T-cell (primary cell): ENCODE results near the gene NPAS3. TPM values are rescaled to one million over a fixed set of nuclear protein-coding genes. Genes with fewer than 3 reads are reported as not detected.

Experiments
- ATAC-seq, 4 experiments: fragments of 200-7000 bp in 3 of 4; fragments of 150-1000 bp in 1 of 4; cut with Tn5 transposase; replicated peaks in 1 of 4; 1 replicate in 3 of 4; 2 replicates in 1 of 4; pipeline ENCODE4 v1.10.0; 2021; ENCODE audit warnings: moderate library complexity in 3 of 4, mild to moderate bottlenecking in 2 of 4, moderate number of reproducible peaks in 1 of 4
- CTCF ChIA-PET, 2 donors: fragments of 300-600 bp; sonication (Branson Sonifier 250); formaldehyde crosslinking; loops; one replicate each; lab custom pipeline; 2022; ENCODE audit warnings: antibody characterized with exemption in 2 of 2; lab: Charles Lee
- POLR2A ChIA-PET, 2 donors: fragments of 300-600 bp; sonication (Branson Sonifier 250); formaldehyde crosslinking; loops; one replicate each; lab custom pipeline; 2022; ENCODE audit warnings: antibody characterized with exemption in 2 of 2; lab: Charles Lee
- DNase-seq, 35 experiments: peaks; one replicate each; pipeline versions ENCODE4 v3.0.0 to v3.0.0-alpha.2; 2013 to 2023
- H3K27ac ChIP-seq: one replicate; pipeline ENCODE4 v1.5.1; 2013; ENCODE audit warnings: low read length
- H3K27me3 ChIP-seq, 2 experiments: replicated peaks in 1 of 2; 1 replicate in 1 of 2; 2 replicates in 1 of 2; pipeline versions ENCODE4 v1.6.1 to v1.7.0; 2013; ENCODE audit warnings: low read length in 1 of 2, mixed read lengths in 1 of 2; ENCODE audit not compliant: control insufficient read depth in 2 of 2, insufficient read depth in 2 of 2; ENCODE audit errors: extremely low read depth in 1 of 2
- H3K36me3 ChIP-seq, 2 donors: 1 replicate in 1 of 2; 2 replicates in 1 of 2; pipeline versions ENCODE4 v1.6.1 to v1.7.0; 2013; ENCODE audit warnings: low read length in 1 of 2; ENCODE audit not compliant: control insufficient read depth in 2 of 2, insufficient read depth in 1 of 2; ENCODE audit errors: extremely low read depth in 1 of 2
- H3K4me1 ChIP-seq, 2 experiments: 1 replicate in 1 of 2; 2 replicates in 1 of 2; pipeline versions ENCODE4 v1.6.1 to v1.7.0; 2013; ENCODE audit warnings: low read length in 2 of 2, mixed read lengths in 1 of 2; ENCODE audit not compliant: insufficient read depth in 2 of 2, control insufficient read depth in 1 of 2; ENCODE audit errors: extremely low read depth in 1 of 2
- H3K4me3 ChIP-seq, 2 donors: 1 replicate in 1 of 2; 2 replicates in 1 of 2; pipeline versions ENCODE4 v1.5.1 to v1.7.0; 2013; ENCODE audit warnings: mild to moderate bottlenecking in 2 of 2, low read length in 1 of 2, moderate library complexity in 1 of 2; ENCODE audit not compliant: control insufficient read depth in 1 of 2; ENCODE audit errors: extremely low read depth in 1 of 2
- H3K9me3 ChIP-seq: 2 replicates; pipeline ENCODE4 v1.7.0; 2013
- H3K27ac Mint-ChIP-seq, 2 donors: one replicate each; pipeline ENCODE4 v1.8.0; 2020 to 2021; ENCODE audit warnings: mild to moderate bottlenecking in 2 of 2, mixed read lengths in 2 of 2
- H3K27me3 Mint-ChIP-seq, 2 donors: one replicate each; pipeline ENCODE4 v1.8.0; 2021 to 2022; ENCODE audit warnings: mixed read lengths in 2 of 2
- H3K36me3 Mint-ChIP-seq: one replicate; pipeline ENCODE4 v1.8.0; 2021; ENCODE audit warnings: mixed read lengths
- H3K4me1 Mint-ChIP-seq, 3 donors: one replicate each; pipeline ENCODE4 v1.8.0; 2020 to 2022; ENCODE audit warnings: mixed read lengths in 3 of 3, mild to moderate bottlenecking in 1 of 3
- H3K4me3 Mint-ChIP-seq, 3 donors: one replicate each; pipeline ENCODE4 v1.8.0; 2020 to 2022; ENCODE audit warnings: mild to moderate bottlenecking in 3 of 3, mixed read lengths in 3 of 3, moderate library complexity in 3 of 3
- H3K9me3 Mint-ChIP-seq, 3 donors: one replicate each; pipeline ENCODE4 v1.8.0; 2020 to 2022; ENCODE audit warnings: mixed read lengths in 3 of 3
- WGBS: methylation state at CpG from one replicate; pipeline ENCODE4 v1.1.5; 2013; ENCODE audit warnings: missing lambda C conversion rate; ENCODE audit not compliant: insufficient coverage; 5-methylcytosine and 5-hydroxymethylcytosine counted together
- total RNA-seq, 35 experiments: library from RNA in 6 of 35; stranded (reverse) in 6 of 35; fragments of 120-200 nt in 1 of 35; gene quantifications; one replicate each; pipeline versions ENCODE4 v1.2.1 to v1.2.4 and lab custom pipeline; 2013 to 2026

NPAS3 gene
- total RNA-seq, 5 donors from 2014 or later (not counting 1 experiment from before 2014, with no cell fraction given): 0.10 TPM; not detected in 4

GRCh38 chr14:33375196-33375595 is 436.5 kb downstream of the NPAS3 start:
- no peak overlapping the region for H3K27ac Mint-ChIP-seq
- no peaks in the 10 kb centered on the region for H3K27me3 ChIP-seq
- no peak overlapping the region for H3K4me3 ChIP-seq
- no peak overlapping the region for H3K27ac ChIP-seq
- H3K9me3 ChIP-seq: no peaks in the 10 kb centered on the region
- no peaks in the 10 kb centered on the region for H3K36me3 ChIP-seq
- H3K36me3 Mint-ChIP-seq: no peaks in the 10 kb centered on the region
- ATAC-seq (no peak), DNase-seq (no peak)
- no peaks in the 10 kb centered on the region for H3K27me3 Mint-ChIP-seq
- peaks cover 0 to 8% (median 0%) of the 10 kb centered on the region in 3 donors for H3K9me3 Mint-ChIP-seq
- CTCF ChIA-PET: no interaction called here
- no CpG with 5 or more reads among the region's 2 CpGs for WGBS
- no peak overlapping the region for H3K4me3 Mint-ChIP-seq
- H3K4me1 ChIP-seq: no peaks in the 10 kb centered on the region
- POLR2A ChIA-PET: no interaction called here
- H3K4me1 Mint-ChIP-seq: no peaks in the 10 kb centered on the region

- no peak overlapping the region for H3K4me3 ChIP-seq
- no peaks in the 10 kb centered on the region for H3K36me3 ChIP-seq
- DNase-seq (no peak), ATAC-seq (no peak)
- whole genome bisulfite sequencing: 80% methylated on average over 2 of the region's 4 CpGs
- H3K9me3 ChIP-seq: no peaks in the 10 kb centered on the region
- H3K4me1 ChIP-seq: no peaks in the 10 kb centered on the region
- ChIA-PET POLR2A (no interaction called here), CTCF (no interaction called here)
- H3K27ac Mint-ChIP-seq: no peak overlapping the region
- H3K27me3 ChIP-seq: no peaks in the 10 kb centered on the region
- H3K4me1 Mint-ChIP-seq: no peaks in the 10 kb centered on the region
- H3K9me3 Mint-ChIP-seq: peaks cover 0 to 8% (median 0%) of the 10 kb centered on the region in 3 donors
- H3K4me3 Mint-ChIP-seq: no peak overlapping the region
- no peaks in the 10 kb centered on the region for H3K27me3 Mint-ChIP-seq
- no peaks in the 10 kb centered on the region for H3K36me3 Mint-ChIP-seq
- H3K27ac ChIP-seq: no peak overlapping the region
These were observed 437.1 kb downstream of the NPAS3 start for GRCh38 chr14:33375786-33376185.

- Mint-ChIP-seq H3K4me3 (no peak overlapping the region), H3K4me1 (no peaks in the 10 kb centered on the region), H3K9me3 (peaks cover 0 to 8% (median 0%) of the 10 kb centered on the region in 3 donors), H3K27me3 (no peaks in the 10 kb centered on the region), H3K27ac (no peak overlapping the region), H3K36me3 (no peaks in the 10 kb centered on the region)
- Histone ChIP-seq H3K9me3 (no peaks in the 10 kb centered on the region), H3K36me3 (no peaks in the 10 kb centered on the region), H3K27me3 (no peaks in the 10 kb centered on the region), H3K27ac (no peak overlapping the region), H3K4me3 (no peak overlapping the region), H3K4me1 (no peaks in the 10 kb centered on the region)
- ATAC-seq (no peak), DNase-seq (no peak)
- POLR2A ChIA-PET: no interaction called here
- CTCF ChIA-PET: no interaction called here
- 80% methylated on average over 1 of the region's 3 CpGs for WGBS
These were observed 437.8 kb downstream of the NPAS3 start for GRCh38 chr14:33376510-33376909.

- no peaks in the 10 kb centered on the region for H3K36me3 ChIP-seq
- POLR2A ChIA-PET: interaction anchor here in 1 of 2 donors (0.6 kb wide), 1 partner anchor 14 kb away, joined by 5 read pairs; no protein-coding TSS in a partner anchor
- H3K4me1 ChIP-seq: no peaks in the 10 kb centered on the region
- H3K36me3 Mint-ChIP-seq: no peaks in the 10 kb centered on the region
- H3K4me3 ChIP-seq: no peak overlapping the region
- H3K27me3 Mint-ChIP-seq: no peaks in the 10 kb centered on the region
- peaks cover 0 to 8% (median 0%) of the 10 kb centered on the region in 3 donors for H3K9me3 Mint-ChIP-seq
- H3K4me1 Mint-ChIP-seq: no peaks in the 10 kb centered on the region
- no peaks in the 10 kb centered on the region for H3K9me3 ChIP-seq
- DNase-seq (no peak), ATAC-seq (no peak)
- H3K27me3 ChIP-seq: no peaks in the 10 kb centered on the region
- H3K27ac Mint-ChIP-seq: no peak overlapping the region
- no peak overlapping the region for H3K4me3 Mint-ChIP-seq
- CTCF ChIA-PET: no interaction called here
- WGBS: no CpG with 5 or more reads among the region's 2 CpGs
- H3K27ac ChIP-seq: no peak overlapping the region
These were observed 439.1 kb downstream of the NPAS3 start for GRCh38 chr14:33377596-33378390.

GRCh38 chr14:33381717-33382116 is 443.0 kb downstream of the NPAS3 start:
- H3K9me3 ChIP-seq: no peaks in the 10 kb centered on the region
- ATAC-seq (no peak), DNase-seq (no peak)
- no peaks in the 10 kb centered on the region for H3K4me1 ChIP-seq
- POLR2A ChIA-PET: no interaction called here
- no peaks in the 10 kb centered on the region for H3K36me3 ChIP-seq
- Mint-ChIP-seq H3K4me1 (no peaks in the 10 kb centered on the region), H3K4me3 (no peak overlapping the region), H3K9me3 (peaks cover 0 to 8% (median 0%) of the 10 kb centered on the region in 3 donors), H3K36me3 (no peaks in the 10 kb centered on the region), H3K27me3 (no peaks in the 10 kb centered on the region), H3K27ac (no peak overlapping the region)
- WGBS: no CpG with 5 or more reads among the region's 2 CpGs
- no peak overlapping the region for H3K27ac ChIP-seq
- H3K4me3 ChIP-seq: no peak overlapping the region
- no peaks in the 10 kb centered on the region for H3K27me3 ChIP-seq
- CTCF ChIA-PET: no interaction called here

- Mint-ChIP-seq H3K4me1 (no peaks in the 10 kb centered on the region), H3K4me3 (no peak overlapping the region), H3K36me3 (no peaks in the 10 kb centered on the region), H3K27me3 (no peaks in the 10 kb centered on the region), H3K27ac (no peak overlapping the region), H3K9me3 (no peaks in the 10 kb centered on the region)
- Histone ChIP-seq H3K36me3 (no peaks in the 10 kb centered on the region), H3K4me1 (no peaks in the 10 kb centered on the region), H3K27me3 (no peaks in the 10 kb centered on the region), H3K4me3 (no peak overlapping the region), H3K9me3 (no peaks in the 10 kb centered on the region), H3K27ac (no peak overlapping the region)
- DNase-seq (no peak), ATAC-seq (no peak)
- CTCF ChIA-PET: no interaction called here
- POLR2A ChIA-PET: no interaction called here
These were observed 447.5 kb downstream of the NPAS3 start for GRCh38 chr14:33386140-33386539.
